ENCODE measurements around the gene TPO. TPM values are rescaled to one million over a fixed set of nuclear protein-coding genes. Genes with fewer than 3 reads are reported as not detected.
A peak's percentile ranks its signal among the peaks of the same experiment; 100 is the strongest.

TPO gene
- 0.18 TPM for total RNA-seq
- polyA plus RNA-seq (ENCODE audit: insufficient read depth in 1 of 8, insufficient read length in 8 of 8, low replicate concordance in 1 of 8): under 1 TPM; 0.08 to 0.53 (median 0.17) TPM
- long read RNA-seq, donor 1: 0 reads
- long read RNA-seq, donor 2: 0 reads
- long read RNA-seq, donor 3: 0 reads
- long read RNA-seq, donor 4: 0 reads
- long read RNA-seq, donor 5: 0 reads
- long read RNA-seq, donor 6: 0 reads
- long read RNA-seq, donor 7: 0 reads
- long read RNA-seq, donor 8: 0 reads
- long read RNA-seq, donor 9: 0 reads
- long read RNA-seq, donor 10: 0 reads
- long read RNA-seq, donor 11: 0 reads

GRCh38 chr2:1413156-1413710 is at the start of gene TPO:
TPO (plus strand) TSS chr2:1413463; CDS start chr2:1414409, 946 bp downstream.
- DNase-seq: no peak
- 84% methylated on average over 14 of the region's 15 CpGs for whole genome bisulfite sequencing (ENCODE audit: insufficient coverage)
- no peak within 1 kb of the TSS for H3K4me3 ChIP-seq (ENCODE audit: low read length)

GRCh38 chr2:1366546-1367134 is 46.6 kb upstream of the TPO start:
- 77% methylated on average over 15 of the region's 20 CpGs for WGBS (ENCODE audit: insufficient coverage)
- DNase-seq: peak; percentile 13

More at GRCh38 chr2:1413156-1413710, at the start of gene TPO:
- Histone ChIP-seq H3K4me1 (ENCODE audit: control insufficient read depth, insufficient read depth, low read length) (no peaks in the 10 kb centered on the region), H3K36me3 (ENCODE audit: control insufficient read depth, insufficient read depth, low read length) (no peaks in the 10 kb centered on the region), H3K27me3 (ENCODE audit: control insufficient read depth, insufficient read depth, low read length) (no peaks in the 10 kb centered on the region), H3K27ac (ENCODE audit: low read length) (no peak within 1 kb of the TSS), H3K9me3 (replicated peaks; ENCODE audit: control insufficient read depth, low read depth, low read length) (no peaks in the 10 kb centered on the region)

GRCh38 chr2:1367601-1368000 is 45.7 kb upstream of the TPO start:
- no peaks in the 10 kb centered on the region for H3K27me3 ChIP-seq (ENCODE audit: control insufficient read depth, insufficient read depth, low read length)
- DNase-seq: no peak
- H3K4me3 ChIP-seq (ENCODE audit: low read length): no peak overlapping the region
- H3K9me3 ChIP-seq (replicated peaks; ENCODE audit: control insufficient read depth, low read depth, low read length): no peaks in the 10 kb centered on the region
- 77% methylated on average over 4 of the region's 9 CpGs for WGBS (ENCODE audit: insufficient coverage)
- no peaks in the 10 kb centered on the region for H3K4me1 ChIP-seq (ENCODE audit: control insufficient read depth, insufficient read depth, low read length)
- H3K27ac ChIP-seq (ENCODE audit: low read length): no peak overlapping the region
- no peaks in the 10 kb centered on the region for H3K36me3 ChIP-seq (ENCODE audit: control insufficient read depth, insufficient read depth, low read length)

More at GRCh38 chr2:1366546-1367134, 46.6 kb upstream of the TPO start:
- Histone ChIP-seq H3K4me1 (ENCODE audit: control insufficient read depth, insufficient read depth, low read length) (no peaks in the 10 kb centered on the region), H3K27ac (ENCODE audit: low read length) (no peak overlapping the region), H3K9me3 (replicated peaks; ENCODE audit: control insufficient read depth, low read depth, low read length) (no peaks in the 10 kb centered on the region), H3K27me3 (ENCODE audit: control insufficient read depth, insufficient read depth, low read length) (no peaks in the 10 kb centered on the region), H3K4me3 (ENCODE audit: low read length) (no peak overlapping the region), H3K36me3 (ENCODE audit: control insufficient read depth, insufficient read depth, low read length) (no peaks in the 10 kb centered on the region)

- Histone ChIP-seq H3K27me3 (ENCODE audit: control insufficient read depth, insufficient read depth, low read length) (peaks cover 2% of the 10 kb centered on the region), H3K4me3 (ENCODE audit: low read length) (no peak overlapping the region), H3K9me3 (replicated peaks; ENCODE audit: control insufficient read depth, low read depth, low read length) (no peaks in the 10 kb centered on the region), H3K36me3 (ENCODE audit: control insufficient read depth, insufficient read depth, low read length) (no peaks in the 10 kb centered on the region), H3K27ac (ENCODE audit: low read length) (no peak overlapping the region), H3K4me1 (ENCODE audit: control insufficient read depth, insufficient read depth, low read length) (no peaks in the 10 kb centered on the region)
- 79% methylated on average over 7 of the region's 10 CpGs for WGBS (ENCODE audit: insufficient coverage)
- DNase-seq: no peak
Measured at GRCh38 chr2:1369905-1370304, 43.4 kb upstream of the TPO start.

- DNase-seq: peak; percentile 83
- H3K4me1 ChIP-seq (ENCODE audit: control insufficient read depth, insufficient read depth, low read length): no peaks in the 10 kb centered on the region
- no peak overlapping the region for H3K4me3 ChIP-seq (ENCODE audit: low read length)
- peaks cover 2% of the 10 kb centered on the region for H3K27me3 ChIP-seq (ENCODE audit: control insufficient read depth, insufficient read depth, low read length)
- H3K9me3 ChIP-seq (replicated peaks; ENCODE audit: control insufficient read depth, low read depth, low read length): no peaks in the 10 kb centered on the region
- 27% methylated on average over 4 of the region's 4 CpGs for WGBS (ENCODE audit: insufficient coverage)
- H3K27ac ChIP-seq (ENCODE audit: low read length): no peak overlapping the region
- H3K36me3 ChIP-seq (ENCODE audit: control insufficient read depth, insufficient read depth, low read length): no peaks in the 10 kb centered on the region
Measured at GRCh38 chr2:1370461-1370860, 42.8 kb upstream of the TPO start.

GRCh38 chr2:1371082-1371481 is 42.2 kb upstream of the TPO start:
- Histone ChIP-seq H3K27ac (ENCODE audit: low read length) (no peak overlapping the region), H3K4me3 (ENCODE audit: low read length) (no peak overlapping the region), H3K4me1 (ENCODE audit: control insufficient read depth, insufficient read depth, low read length) (no peaks in the 10 kb centered on the region), H3K27me3 (ENCODE audit: control insufficient read depth, insufficient read depth, low read length) (peaks cover 2% of the 10 kb centered on the region), H3K36me3 (ENCODE audit: control insufficient read depth, insufficient read depth, low read length) (no peaks in the 10 kb centered on the region), H3K9me3 (replicated peaks; ENCODE audit: control insufficient read depth, low read depth, low read length) (no peaks in the 10 kb centered on the region)
- WGBS (ENCODE audit: insufficient coverage): 73% methylated on average over 9 of the region's 11 CpGs
- peak; percentile 34 for DNase-seq

GRCh38 chr2:1373830-1374229 is 39.4 kb upstream of the TPO start:
- 45% methylated on average over 10 of the region's 12 CpGs for WGBS (ENCODE audit: insufficient coverage)
- Histone ChIP-seq H3K27me3 (ENCODE audit: control insufficient read depth, insufficient read depth, low read length) (peaks cover 2% of the 10 kb centered on the region), H3K27ac (ENCODE audit: low read length) (peak overlapping the region; percentile 3), H3K9me3 (replicated peaks; ENCODE audit: control insufficient read depth, low read depth, low read length) (no peaks in the 10 kb centered on the region), H3K4me1 (ENCODE audit: control insufficient read depth, insufficient read depth, low read length) (no peaks in the 10 kb centered on the region), H3K36me3 (ENCODE audit: control insufficient read depth, insufficient read depth, low read length) (no peaks in the 10 kb centered on the region), H3K4me3 (ENCODE audit: low read length) (no peak overlapping the region)
- no peak for DNase-seq

- 38% methylated on average over 7 of the region's 11 CpGs for WGBS (ENCODE audit: insufficient coverage)
- Histone ChIP-seq H3K4me1 (ENCODE audit: control insufficient read depth, insufficient read depth, low read length) (no peaks in the 10 kb centered on the region), H3K9me3 (replicated peaks; ENCODE audit: control insufficient read depth, low read depth, low read length) (no peaks in the 10 kb centered on the region), H3K36me3 (ENCODE audit: control insufficient read depth, insufficient read depth, low read length) (no peaks in the 10 kb centered on the region), H3K27me3 (ENCODE audit: control insufficient read depth, insufficient read depth, low read length) (peaks cover 2% of the 10 kb centered on the region), H3K27ac (ENCODE audit: low read length) (peak overlapping the region; percentile 15), H3K4me3 (ENCODE audit: low read length) (no peak overlapping the region)
- peak; percentile 55 for DNase-seq
Measured at GRCh38 chr2:1374287-1374686, 39.0 kb upstream of the TPO start.

- whole genome bisulfite sequencing (ENCODE audit: insufficient coverage): 70% methylated on average over 13 of the region's 14 CpGs
- Histone ChIP-seq H3K4me3 (ENCODE audit: low read length) (no peak overlapping the region), H3K36me3 (ENCODE audit: control insufficient read depth, insufficient read depth, low read length) (no peaks in the 10 kb centered on the region), H3K27me3 (ENCODE audit: control insufficient read depth, insufficient read depth, low read length) (peaks cover 2% of the 10 kb centered on the region), H3K9me3 (replicated peaks; ENCODE audit: control insufficient read depth, low read depth, low read length) (no peaks in the 10 kb centered on the region), H3K27ac (ENCODE audit: low read length) (no peak overlapping the region), H3K4me1 (ENCODE audit: control insufficient read depth, insufficient read depth, low read length) (no peaks in the 10 kb centered on the region)
- no peak for DNase-seq
Measured at GRCh38 chr2:1375794-1376193, 37.5 kb upstream of the TPO start.

GRCh38 chr2:1377473-1377872 is 35.8 kb upstream of the TPO start:
- H3K4me1 ChIP-seq (ENCODE audit: control insufficient read depth, insufficient read depth, low read length): no peaks in the 10 kb centered on the region
- H3K36me3 ChIP-seq (ENCODE audit: control insufficient read depth, insufficient read depth, low read length): no peaks in the 10 kb centered on the region
- no peak overlapping the region for H3K4me3 ChIP-seq (ENCODE audit: low read length)
- H3K27ac ChIP-seq (ENCODE audit: low read length): no peak overlapping the region
- H3K27me3 ChIP-seq (ENCODE audit: control insufficient read depth, insufficient read depth, low read length): peaks cover 4% of the 10 kb centered on the region
- WGBS (ENCODE audit: insufficient coverage): 87% methylated on average over 3 of the region's 6 CpGs
- H3K9me3 ChIP-seq (replicated peaks; ENCODE audit: control insufficient read depth, low read depth, low read length): no peaks in the 10 kb centered on the region
- no peak for DNase-seq
